GM21717 (cell line): Measurements from ENCODE around the gene MELTF.

Experiments used
- ATAC-seq: cut with Tn5 transposase; IDR thresholded peaks from one replicate; pipeline ENCODE4 v1.9.1; 2021; ENCODE audit warnings: mild to moderate bottlenecking, moderate library complexity; ENCODE audit not compliant: unreplicated experiment

Gene MELTF

GRCh38 chr3:197010556-197011351 is 18.9 kb downstream of the MELTF start:
- no peak for ATAC-seq

GRCh38 chr3:197009532-197010019 is 20.0 kb downstream of the MELTF start:
- ATAC-seq: no peak

GRCh38 chr3:197008436-197009209 is 21.0 kb downstream of the MELTF start:
- ATAC-seq: no peak

GRCh38 chr3:197007953-197008352 is 21.7 kb downstream of the MELTF start:
- no peak for ATAC-seq

- ATAC-seq: no peak
These were observed 22.2 kb downstream of the MELTF start for GRCh38 chr3:197007296-197007940.

GRCh38 chr3:197006860-197007259 is 22.8 kb downstream of the MELTF start:
- no peak for ATAC-seq

GRCh38 chr3:197006446-197006845 is 23.2 kb downstream of the MELTF start:
- no peak for ATAC-seq

- ATAC-seq: peak; percentile 16
These were observed 25.9 kb downstream of the MELTF start for GRCh38 chr3:197003461-197004385.

- ATAC-seq: peak; percentile 61
These were observed 26.7 kb downstream of the MELTF start for GRCh38 chr3:197002701-197003454.

- peak; percentile 4 for ATAC-seq
These were observed 27.5 kb downstream of the MELTF start for GRCh38 chr3:197001972-197002700.

GRCh38 chr3:197001106-197001971 is 28.3 kb downstream of the MELTF start:
- ATAC-seq: no peak

GRCh38 chr3:197000211-197000610 is 29.4 kb downstream of the MELTF start:
- no peak for ATAC-seq

- ATAC-seq: no peak
These were observed 30.5 kb downstream of the MELTF start for GRCh38 chr3:196998966-196999760.

GRCh38 chr3:196997311-196997710 is 32.3 kb downstream of the MELTF start:
- no peak for ATAC-seq

- no peak for ATAC-seq
These were observed 33.0 kb downstream of the MELTF start for GRCh38 chr3:196996454-196997265.

- no peak for ATAC-seq
These were observed 33.8 kb downstream of the MELTF start for GRCh38 chr3:196995646-196996355.
